Duodenal mucosa (tissue), 2 donors: Measurements from ENCODE around the gene ZWILCH.
"Not testable (repeated sequence)": the region's sequence is repeated elsewhere in the genome, so short reads cannot be mapped to it uniquely, and the experiment has no call there.

ENCODE experiments used
- H3K27ac ChIP-seq: one replicate; pipeline ENCODE4 v1.7.0; 2013; ENCODE audit warnings: low read depth, low read length
- H3K27me3 ChIP-seq, 2 donors: one replicate each; pipeline ENCODE4 v1.7.0; 2013; ENCODE audit warnings: low read length in 2 of 2, control low read depth in 1 of 2; ENCODE audit not compliant: insufficient read depth in 2 of 2, control insufficient read depth in 1 of 2
- H3K36me3 ChIP-seq, 2 donors: one replicate each; pipeline ENCODE4 v1.7.0; 2013; ENCODE audit warnings: low read length in 2 of 2, control low read depth in 1 of 2; ENCODE audit not compliant: insufficient read depth in 2 of 2, control insufficient read depth in 1 of 2
- H3K4me1 ChIP-seq, 2 donors: one replicate each; pipeline ENCODE4 v1.7.0; 2013; ENCODE audit warnings: low read length in 2 of 2, control low read depth in 1 of 2; ENCODE audit not compliant: insufficient read depth in 2 of 2, control insufficient read depth in 1 of 2
- H3K4me3 ChIP-seq, 2 donors: one replicate each; pipeline ENCODE4 v1.7.0; 2013; ENCODE audit warnings: low read length in 2 of 2, low read depth in 1 of 2
- H3K9ac ChIP-seq, 2 donors: one replicate each; pipeline ENCODE4 v1.7.0; 2013; ENCODE audit warnings: low read length in 2 of 2, low read depth in 1 of 2
- H3K9me3 ChIP-seq, 2 donors: one replicate each; pipeline ENCODE4 v1.7.0; 2013; ENCODE audit warnings: low read length in 2 of 2, control low read depth in 1 of 2; ENCODE audit not compliant: control insufficient read depth in 1 of 2

Gene ZWILCH

DNA sequence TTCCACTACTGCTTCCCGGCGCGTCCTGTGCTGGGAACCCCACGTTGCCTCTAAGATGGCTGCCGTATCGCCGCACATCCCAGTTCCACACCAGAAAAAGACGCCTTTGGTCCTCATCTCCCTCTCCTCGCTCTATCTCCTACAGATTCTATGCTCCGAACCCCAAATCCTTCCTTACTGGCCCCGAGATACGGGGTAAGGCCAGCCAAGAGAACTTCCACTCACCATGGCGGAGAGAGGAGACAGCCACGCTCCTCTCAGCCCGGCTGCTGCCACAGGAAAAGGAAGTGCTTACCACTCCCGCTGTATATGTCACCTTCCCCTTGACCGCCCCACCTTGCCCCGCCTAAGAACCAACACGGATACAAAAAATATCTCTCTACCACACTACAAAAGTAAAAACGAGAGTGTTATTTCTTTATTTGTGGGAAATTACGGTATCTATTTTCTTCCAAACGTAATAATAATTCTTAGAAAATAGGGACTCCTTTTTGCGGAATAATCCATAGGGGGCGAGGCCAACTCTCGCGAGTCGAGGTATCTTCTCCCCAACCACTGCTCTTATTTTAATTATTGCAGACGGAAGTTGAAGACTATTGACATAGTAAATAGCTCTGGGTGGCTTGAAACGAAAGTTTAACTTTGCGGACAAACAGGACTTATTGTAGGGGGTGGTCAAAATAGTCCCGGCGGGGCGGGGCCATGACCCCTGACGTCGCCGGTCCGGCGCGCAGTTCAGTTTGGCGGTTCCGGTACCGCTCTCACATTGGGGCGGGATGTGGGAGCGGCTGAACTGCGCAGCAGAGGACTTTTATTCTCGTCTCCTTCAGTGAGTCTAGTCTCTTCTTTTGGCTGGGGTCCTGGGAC lies at the start of gene ZWILCH, which contains the start of gene RPL4:
TSS of gene ZWILCH (plus strand) at position 764 of the 867 bp plus-strand sequence. CDS start at position 777, 13 bp downstream.
TSS of gene RPL4 (minus strand) at position 293 of the 867 bp plus-strand sequence. CDS start at position 228, 65 bp downstream.
- Histone ChIP-seq H3K4me1 (peaks cover 19 to 22% of the 10 kb centered on the region in 2 donors), H3K9ac (peak within 1 kb of the TSS; percentile 91 to 94), H3K27ac (peak within 1 kb of the TSS; percentile 86), H3K4me3 (peak within 1 kb of the TSS; percentile 97 to 98), H3K27me3 (no peaks in the 10 kb centered on the region), H3K9me3 (no peaks in the 10 kb centered on the region), H3K36me3 (peaks cover 29 to 35% of the 10 kb centered on the region in 2 donors)

- no peaks in the 10 kb centered on the region for H3K9me3 ChIP-seq
- H3K4me3 ChIP-seq, result no peak overlapping the region
- no peak overlapping the region for H3K9ac ChIP-seq
- no peaks in the 10 kb centered on the region for H3K4me1 ChIP-seq
- H3K27ac ChIP-seq, result no peak overlapping the region
- peaks cover 0 to 4% of the 10 kb centered on the region in 2 donors for H3K36me3 ChIP-seq
- no peaks in the 10 kb centered on the region for H3K27me3 ChIP-seq
These were observed 48.9 kb upstream of the ZWILCH start for GRCh38 chr15:66456211-66456610.

DNA sequence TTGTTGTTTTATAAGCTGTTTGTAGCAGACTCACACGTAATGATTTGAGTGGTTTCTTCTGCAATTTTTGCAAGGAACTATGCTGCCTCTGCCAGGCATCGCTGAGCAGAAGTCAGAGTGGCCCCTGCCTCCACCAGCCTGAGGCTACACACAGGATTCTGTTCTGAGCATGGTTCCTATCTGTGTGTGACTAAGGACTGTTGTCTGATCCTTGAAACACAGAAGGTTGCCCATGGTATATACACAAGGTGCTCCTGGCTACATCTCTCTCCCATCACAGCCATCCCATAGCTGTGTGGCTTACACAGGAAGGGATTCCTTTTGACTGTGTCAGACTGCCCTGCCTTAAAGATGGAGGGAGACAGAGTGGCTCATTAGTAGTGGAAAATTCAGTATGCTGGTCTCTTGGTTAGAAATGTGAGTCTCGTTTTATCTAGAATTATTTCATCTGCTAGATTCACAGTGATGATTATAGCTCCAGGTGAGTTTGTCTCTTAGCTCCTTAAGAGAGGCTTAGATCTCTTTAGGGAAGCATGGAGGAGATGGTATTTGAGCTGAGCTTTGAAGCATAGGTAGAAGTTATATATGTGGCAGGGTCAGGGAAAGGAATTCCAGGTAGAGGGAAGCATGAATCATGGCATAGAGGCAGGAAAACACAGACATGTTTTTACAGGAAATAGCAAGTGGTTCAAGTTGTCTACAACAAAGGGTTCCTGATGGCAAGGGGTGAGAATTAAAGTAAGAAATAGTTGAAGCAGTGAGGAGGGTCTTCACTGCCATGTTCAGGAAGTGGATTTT lies 45.1 kb upstream of the ZWILCH start:
- Histone ChIP-seq H3K36me3 (peaks cover 0 to 4% of the 10 kb centered on the region in 2 donors), H3K9ac (no peak overlapping the region), H3K9me3 (no peaks in the 10 kb centered on the region), H3K27ac (no peak overlapping the region), H3K27me3 (no peaks in the 10 kb centered on the region), H3K4me3 (no peak overlapping the region), H3K4me1 (peaks cover 0 to 4% of the 10 kb centered on the region in 2 donors)

DNA sequence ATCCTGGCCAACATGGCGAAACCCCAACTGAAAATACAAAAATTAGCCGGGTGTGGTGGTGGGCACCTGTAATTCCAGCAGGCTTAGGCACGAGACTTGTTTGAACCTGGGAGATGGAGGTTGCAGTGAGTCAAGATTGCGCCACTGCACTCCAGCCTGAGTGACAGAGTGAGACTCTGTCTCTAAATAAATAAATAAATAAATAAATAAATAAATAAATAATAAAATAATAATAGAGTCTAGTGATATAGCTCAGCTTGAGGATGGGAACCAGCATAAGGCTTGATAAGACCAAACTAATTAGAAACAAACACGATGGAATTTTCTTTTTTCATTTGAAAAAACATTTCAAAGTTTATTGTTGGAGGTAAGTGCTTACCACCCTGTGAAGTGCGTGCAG lies 43.8 kb upstream of the ZWILCH start:
- not testable (repeated sequence) for H3K36me3 ChIP-seq, H3K4me3 ChIP-seq, H3K9me3 ChIP-seq, H3K4me1 ChIP-seq, H3K27me3 ChIP-seq, H3K27ac ChIP-seq, H3K9ac ChIP-seq

- Histone ChIP-seq H3K9me3 (no peaks in the 10 kb centered on the region), H3K27ac (no peak overlapping the region), H3K36me3 (no peaks in the 10 kb centered on the region), H3K4me3 (no peak overlapping the region), H3K9ac (no peak overlapping the region), H3K4me1 (peaks cover 0 to 4% of the 10 kb centered on the region in 2 donors), H3K27me3 (no peaks in the 10 kb centered on the region)
These were observed 43.2 kb upstream of the ZWILCH start for GRCh38 chr15:66461917-66462316.

DNA sequence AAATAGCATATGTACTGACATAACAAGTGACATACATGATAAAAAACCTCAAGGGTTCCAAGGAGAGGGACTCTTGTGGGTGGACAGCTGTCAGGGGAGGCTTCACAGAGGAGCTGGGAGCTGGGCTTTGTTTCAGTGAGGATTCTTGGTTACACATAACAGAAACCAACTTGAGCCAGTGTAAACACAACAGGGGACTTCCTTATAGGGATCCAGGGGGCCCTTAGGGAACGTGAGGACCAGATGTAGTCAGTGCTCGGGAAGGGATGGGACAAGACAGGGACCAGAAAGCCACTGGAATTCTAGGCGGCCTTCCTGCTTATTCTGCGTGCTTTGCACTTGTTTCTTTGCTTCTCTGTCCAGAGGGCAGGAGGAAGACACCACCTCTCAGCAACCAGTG lies 42.5 kb upstream of the ZWILCH start:
- H3K9me3 ChIP-seq, result no peaks in the 10 kb centered on the region

GRCh38 chr15:66465294-66465693 lies 39.8 kb upstream of the ZWILCH start:
- not testable (repeated sequence) for H3K27ac ChIP-seq, H3K4me3 ChIP-seq, H3K36me3 ChIP-seq, H3K9ac ChIP-seq, H3K9me3 ChIP-seq, H3K4me1 ChIP-seq, H3K27me3 ChIP-seq

More for the DNA sequence above, 42.5 kb upstream of the ZWILCH start:
- H3K4me1 ChIP-seq, result peaks cover 0 to 4% of the 10 kb centered on the region in 2 donors
- no peaks in the 10 kb centered on the region for H3K27me3 ChIP-seq
- no peak overlapping the region for H3K9ac ChIP-seq
- H3K27ac ChIP-seq, result no peak overlapping the region
- H3K36me3 ChIP-seq, result no peaks in the 10 kb centered on the region
- no peak overlapping the region for H3K4me3 ChIP-seq

- H3K4me3 ChIP-seq, H3K27ac ChIP-seq, H3K27me3 ChIP-seq, H3K36me3 ChIP-seq, H3K4me1 ChIP-seq, H3K9me3 ChIP-seq, H3K9ac ChIP-seq: not testable (repeated sequence)
These were observed 37.7 kb upstream of the ZWILCH start for GRCh38 chr15:66467162-66468040.

DNA sequence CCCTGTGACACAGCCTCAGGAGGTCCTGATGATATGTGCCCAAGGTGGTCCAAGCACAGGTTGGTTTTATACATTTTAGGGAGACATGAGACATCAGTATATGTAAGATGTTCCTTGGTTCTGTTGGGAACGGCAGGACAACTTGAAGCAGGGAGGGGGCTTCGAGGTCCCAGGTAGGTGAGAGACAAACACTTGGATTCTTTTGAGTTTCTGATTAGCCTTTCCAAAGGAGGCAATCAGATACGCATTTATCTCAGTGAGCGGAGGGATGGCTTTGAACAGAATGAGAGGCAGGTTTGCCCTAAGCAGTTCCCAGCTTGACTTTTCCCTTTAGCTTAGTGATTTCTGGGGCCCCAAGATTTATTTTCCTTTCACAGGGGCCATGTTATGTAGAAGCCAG lies 34.3 kb upstream of the ZWILCH start:
- H3K27me3 ChIP-seq, H3K36me3 ChIP-seq, H3K4me1 ChIP-seq, H3K9ac ChIP-seq, H3K27ac ChIP-seq, H3K9me3 ChIP-seq, H3K4me3 ChIP-seq: not testable (repeated sequence)
